Loucy (cell line): Measurements from ENCODE around the gene STK33.

ENCODE experiments used
- CTCF ChIP-seq: fragments of 200-600 bp; sonication (generic); conservative IDR thresholded peaks from 2 replicates; pipeline ENCODE4 v1.5.1; 2014; ENCODE audit warnings: mild to moderate bottlenecking, antibody characterized with exemption, low read length
- EZH2phosphoT487 ChIP-seq: fragments of 200-600 bp; IDR thresholded peaks from 2 replicates; pipeline ENCODE4 v1.6.1; 2018; ENCODE audit warnings: antibody characterized with exemption, mild to moderate bottlenecking, moderate library complexity, borderline replicate concordance

DNA sequence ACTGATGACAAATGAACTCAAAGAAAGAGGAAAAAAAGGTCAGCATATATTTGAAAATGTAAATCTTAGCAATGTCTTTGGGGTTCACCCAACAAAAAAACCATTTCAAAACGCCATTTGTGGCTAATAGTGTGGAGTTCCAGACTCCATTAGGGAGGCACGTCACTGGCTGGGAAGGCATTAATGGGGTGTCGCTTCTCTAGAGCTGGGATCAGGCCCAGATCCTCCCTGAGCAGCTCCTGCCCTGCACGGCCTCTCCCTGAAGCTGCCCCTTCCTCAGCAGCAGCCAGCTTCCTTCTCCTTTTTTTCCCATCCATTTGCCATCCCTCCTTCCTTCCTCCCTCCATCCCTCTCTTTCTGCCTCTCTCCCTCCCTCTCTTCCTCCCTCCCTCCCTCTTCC, 231.5 kb downstream of the STK33 start:
- TF ChIP-seq CTCF (no peak), EZH2phosphoT487 (no peak)
